NCI-H510A (cell line): ENCODE data around the gene CHAF1A.

ENCODE experiments used
- DNase-seq: peaks from one replicate; lab custom pipeline; 2025; lab: John Stamatoyannopoulos, UW

CHAF1A gene

DNA sequence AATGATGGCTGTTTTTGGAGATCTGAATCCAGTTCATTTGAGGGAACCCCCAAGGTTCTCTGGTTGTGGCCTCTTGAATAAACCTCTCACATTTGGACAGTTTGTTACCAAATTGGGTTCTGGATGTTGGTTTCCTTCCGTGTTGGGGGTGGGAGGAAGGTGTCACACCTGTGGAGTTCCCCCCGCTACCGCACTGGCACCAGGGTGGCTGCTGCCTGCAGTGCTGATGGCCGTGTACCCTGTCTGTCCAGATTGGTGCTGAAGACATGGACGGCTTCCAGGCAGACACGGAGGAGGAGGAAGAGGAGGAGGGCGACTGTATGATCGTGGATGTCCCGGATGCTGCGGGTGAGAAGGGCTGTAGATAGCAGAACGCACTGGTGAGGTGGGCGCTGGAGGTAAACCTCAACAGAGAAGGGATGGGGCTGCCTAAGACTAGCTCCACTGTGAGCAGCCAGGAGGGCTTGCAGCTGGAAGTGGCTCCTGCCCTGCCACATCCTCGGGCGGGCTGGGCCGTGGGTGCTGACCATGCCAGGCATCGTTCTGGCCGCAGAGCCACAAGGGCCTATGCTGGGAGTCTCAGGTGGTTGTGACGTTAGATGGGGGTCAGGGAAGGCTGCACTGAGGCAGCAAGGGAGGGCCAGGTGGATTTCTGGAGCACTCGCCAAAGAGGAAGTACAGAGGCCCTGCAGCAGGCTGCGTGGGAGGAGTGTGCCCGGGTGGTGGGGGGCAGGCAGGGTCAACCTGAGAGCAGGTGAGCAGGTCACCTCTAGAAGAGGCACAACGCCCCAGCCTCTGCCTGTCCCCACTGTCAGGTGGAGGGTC is 39.8 kb downstream of the CHAF1A start:
- no peak for DNase-seq

DNA sequence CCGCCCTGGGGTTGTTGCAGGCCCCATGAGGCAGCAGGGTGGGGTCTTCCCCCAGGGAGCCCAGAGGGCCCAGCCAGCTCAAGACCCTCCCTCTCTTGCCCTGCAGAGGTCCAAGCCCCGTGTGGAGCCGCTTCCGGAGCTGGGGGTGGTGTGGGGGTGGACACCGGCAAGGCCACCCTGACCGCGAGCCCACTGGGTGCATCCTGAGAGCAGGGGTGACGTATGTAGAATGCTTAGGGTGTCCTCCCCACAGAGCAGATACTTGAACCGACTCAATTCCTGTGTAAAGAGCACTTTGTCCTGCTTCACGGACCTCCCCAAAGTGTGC is 40.3 kb downstream of the CHAF1A start:
- no peak for DNase-seq

DNA sequence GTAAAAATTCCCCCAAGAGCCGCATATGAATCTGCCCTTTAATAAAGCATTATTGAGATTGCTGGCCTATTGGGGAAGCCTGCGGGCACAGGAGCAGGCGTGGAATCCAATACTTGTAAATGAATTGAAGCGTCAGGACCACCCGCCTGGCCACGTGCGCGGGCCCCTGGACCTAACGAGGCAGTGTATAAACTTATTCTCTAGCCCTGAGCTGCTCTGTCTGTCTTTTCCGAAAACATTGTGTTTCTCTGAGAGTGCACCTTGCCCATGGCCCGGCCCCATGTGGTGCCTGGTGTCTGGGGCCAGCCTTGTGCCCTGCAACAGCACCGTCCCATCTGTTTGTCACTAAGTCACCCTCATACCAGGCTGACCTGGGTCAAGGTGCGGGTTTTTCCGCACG is 40.7 kb downstream of the CHAF1A start:
- no peak for DNase-seq

DNA sequence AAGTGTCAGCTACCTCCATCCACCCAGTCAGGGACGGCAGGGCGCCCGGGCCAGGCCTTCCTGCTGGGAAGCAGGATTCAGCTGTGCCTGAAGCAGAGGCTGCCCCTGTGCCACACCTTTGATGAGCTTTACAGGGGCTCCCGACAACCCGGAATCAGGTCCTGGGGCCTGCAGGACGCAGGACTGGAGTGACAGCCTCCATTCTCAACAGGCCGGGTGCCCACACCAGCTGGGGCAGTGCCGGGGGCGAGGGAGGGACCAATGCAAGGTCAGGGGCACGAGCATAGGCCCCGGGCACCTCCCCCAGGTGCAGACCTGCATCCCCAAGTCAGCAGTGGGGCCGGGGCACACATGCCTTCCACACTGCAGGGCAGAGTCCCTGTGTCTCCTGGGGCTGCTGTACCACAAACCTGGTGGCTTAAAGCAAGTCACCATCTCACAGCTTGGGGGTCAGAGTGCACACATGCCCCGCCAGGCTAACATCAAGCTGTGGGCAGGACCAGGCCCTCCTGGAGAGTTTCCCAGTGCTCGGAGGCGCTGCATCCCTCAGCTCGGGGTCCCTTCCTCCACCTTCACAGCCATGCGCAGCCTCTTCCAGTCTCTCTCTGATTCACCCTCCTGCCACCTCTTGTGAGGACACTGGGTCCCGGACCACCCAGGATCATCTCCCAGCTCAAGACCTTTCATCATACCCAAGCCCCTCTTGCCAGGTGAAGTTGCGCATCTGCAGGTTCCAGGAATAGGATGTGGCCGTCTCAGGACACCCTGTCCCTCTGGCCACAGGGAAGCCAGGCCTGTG is 41.7 kb downstream of the CHAF1A start:
- DNase-seq: no peak

DNA sequence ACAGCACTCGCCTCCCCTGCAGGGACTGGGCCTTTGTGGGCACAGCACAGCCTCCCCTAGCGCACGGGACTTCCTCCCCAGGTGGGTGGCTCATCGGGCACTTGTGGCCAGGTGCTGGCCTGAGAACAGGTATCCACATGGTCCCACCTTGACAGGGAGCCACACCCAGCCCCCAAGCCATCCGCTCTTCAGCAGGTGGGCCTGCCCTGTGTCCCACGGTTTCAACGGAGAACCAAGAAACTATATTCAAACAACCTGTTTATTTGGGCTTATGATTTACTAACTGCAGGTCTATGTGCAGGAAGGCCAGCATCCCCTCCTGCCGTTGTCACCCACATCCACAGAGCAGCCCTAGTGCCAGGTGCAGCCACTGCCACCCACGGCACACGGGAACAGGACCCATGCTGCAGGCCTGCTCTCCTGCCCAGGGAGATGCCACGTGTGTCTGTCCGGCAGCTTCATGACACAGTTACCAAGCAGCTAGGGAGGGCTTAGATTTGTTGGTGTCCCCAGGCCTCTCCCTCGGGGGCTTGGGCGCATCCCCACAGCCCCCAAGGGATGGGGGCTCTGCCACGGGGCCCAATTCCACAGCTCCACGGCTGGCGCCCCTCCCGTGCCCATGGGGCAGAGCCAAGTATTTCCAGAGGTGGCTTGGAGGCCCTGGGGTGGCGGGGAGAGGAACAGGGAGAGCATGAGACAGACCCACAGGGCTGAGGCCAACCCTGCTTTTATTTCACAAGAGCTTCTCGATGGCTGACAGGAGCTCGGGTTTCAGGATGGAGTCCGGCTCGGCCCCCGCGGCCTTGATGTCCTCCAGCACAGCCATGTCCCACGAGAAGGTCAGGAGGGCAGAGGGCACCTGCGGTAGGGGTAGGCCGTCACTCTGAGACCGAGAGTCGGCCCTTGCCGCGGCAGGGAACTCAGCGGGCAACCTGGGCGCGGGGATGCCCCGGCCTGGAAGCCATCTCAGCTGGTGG is 42.6 kb downstream of the CHAF1A start:
- no peak for DNase-seq

DNA sequence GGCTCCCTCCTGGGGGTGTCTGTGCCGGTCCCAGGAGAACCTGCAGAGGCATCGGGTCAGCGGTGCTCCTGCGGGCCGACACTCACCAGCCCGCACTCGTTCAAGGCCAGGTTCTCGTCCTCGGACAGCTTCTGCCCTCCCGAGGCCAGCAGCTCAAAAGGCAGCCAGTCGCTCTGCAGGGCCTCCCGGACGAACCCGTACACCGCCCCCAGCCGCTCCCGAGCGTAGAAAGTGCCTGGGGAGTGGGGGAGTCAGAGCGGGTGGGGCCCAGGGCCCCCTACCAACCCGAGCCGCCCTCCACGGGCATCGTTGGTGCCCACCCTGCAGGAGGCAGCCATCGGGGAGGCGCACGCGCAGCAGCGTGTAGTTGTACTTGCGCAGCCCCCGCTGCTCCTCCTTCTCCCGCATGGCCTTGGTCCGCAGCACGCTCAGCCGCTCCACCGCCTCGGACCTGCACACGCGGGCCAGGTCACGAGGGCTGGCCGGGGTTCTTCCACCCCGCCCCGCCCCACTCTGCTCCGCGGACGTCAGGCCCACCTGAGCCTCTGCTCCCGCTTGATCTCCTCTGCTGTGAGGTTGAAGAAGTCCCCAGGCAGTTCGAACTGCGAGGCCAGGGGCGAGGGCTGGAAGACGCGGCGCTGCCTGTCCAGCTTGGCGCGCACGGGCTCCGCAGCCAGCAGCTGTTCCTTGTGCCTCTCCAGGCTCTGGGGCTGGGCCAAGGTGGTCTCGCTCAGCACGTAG is 43.7 kb downstream of the CHAF1A start:
- no peak for DNase-seq

DNA sequence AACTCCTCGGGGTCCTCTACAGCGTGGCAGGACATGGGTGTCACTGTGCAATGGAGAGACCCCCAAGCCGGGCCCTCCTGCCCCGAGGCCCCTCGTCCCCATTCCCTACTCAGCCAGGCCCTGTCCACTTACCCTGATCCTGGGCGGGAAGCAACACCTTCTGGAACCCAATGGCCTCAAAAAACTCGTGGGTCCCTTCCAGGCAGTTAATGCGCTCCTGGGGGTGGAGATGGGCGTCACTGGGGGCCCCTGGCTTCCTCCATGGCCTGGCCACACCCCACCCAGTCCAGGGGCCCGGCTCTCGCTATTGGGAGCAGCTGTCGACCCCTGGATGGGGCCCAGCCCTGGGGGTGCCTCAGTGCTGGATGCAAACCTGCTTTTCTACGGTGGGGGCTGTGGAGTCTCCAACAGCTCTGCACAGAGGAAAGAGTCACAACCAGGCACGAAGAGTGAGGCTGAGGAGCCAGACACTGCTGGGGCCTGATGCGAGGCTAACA is 44.3 kb downstream of the CHAF1A start:
- DNase-seq: no peak

DNA sequence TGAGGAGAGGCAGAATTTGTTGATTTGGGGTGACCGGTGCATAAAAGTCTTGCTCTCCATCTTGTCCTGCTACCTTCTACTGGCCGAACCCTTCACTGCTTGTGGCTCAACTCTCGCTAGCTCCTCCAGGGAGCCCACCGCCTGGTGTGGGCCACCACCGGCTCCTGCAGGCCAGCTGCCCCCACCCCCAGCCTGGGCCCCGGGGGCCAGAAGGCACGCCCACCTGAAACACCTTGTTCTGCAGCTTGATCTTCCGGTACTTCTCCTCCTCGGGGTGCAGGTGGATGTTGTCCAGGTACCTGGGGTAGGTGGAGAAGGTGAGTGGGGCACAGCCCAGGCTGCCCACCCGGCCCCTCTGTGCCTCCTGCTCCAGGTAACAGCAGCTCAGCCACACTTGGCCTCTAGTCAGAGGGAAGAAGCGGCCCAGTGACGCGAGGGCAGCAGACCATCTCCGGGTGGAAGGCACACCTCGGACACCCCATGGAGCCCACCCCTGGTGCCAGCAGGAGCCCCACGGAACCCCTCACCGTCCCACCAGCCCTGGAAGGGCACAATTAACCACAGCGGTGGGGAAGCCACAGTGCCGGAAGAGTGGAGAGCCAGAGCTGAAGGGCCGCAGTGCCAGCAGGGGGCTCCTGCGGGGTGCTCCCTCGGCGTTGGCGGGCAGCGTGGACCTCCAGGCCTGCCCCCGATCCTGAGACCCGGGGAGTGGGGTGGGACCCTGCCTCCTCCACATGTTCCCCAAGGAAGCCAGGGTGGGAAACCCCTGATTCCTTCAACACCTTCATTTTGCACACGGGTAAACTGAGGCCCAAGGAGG is 45.1 kb downstream of the CHAF1A start:
- DNase-seq: no peak

DNA sequence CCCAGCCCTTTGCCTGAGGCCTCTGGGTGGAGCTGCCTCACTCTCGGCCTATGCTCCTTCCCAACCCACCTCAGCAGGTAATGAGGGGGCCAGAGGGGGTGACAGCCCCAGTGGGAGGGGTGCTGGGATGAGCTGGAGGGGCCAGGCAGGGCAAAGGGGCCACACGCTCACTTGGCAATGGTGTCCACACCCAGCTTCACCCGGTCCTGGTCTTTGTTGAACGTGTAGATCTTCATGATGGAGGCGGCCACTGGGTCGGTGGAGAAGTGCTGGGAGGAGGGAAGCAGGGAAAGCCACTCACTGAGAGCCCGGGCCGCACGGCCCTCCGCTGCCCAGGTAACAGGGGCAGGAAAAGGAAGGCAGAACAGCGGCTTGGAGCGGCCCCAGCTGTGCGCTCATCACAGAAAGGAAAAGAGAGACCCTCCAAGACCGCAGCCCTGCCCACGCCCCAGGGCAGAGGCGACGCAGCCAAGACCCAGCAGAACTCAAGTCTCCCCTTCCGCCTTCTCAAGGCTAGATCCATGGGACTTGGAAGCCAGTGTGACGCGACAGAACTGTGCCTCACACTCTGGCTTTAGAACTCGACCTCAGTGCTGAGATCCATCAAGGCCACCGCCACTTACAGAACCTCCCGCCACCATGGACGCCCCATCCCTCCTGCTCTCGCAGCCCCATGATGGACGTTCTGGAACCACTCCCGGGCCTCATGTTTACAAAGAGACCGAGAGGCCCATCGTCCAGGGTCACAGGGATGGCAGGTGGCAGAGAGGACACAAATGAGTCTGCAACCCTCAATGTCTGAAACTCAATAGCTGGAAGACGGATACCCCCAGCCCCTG is 45.9 kb downstream of the CHAF1A start:
- no peak for DNase-seq

DNA sequence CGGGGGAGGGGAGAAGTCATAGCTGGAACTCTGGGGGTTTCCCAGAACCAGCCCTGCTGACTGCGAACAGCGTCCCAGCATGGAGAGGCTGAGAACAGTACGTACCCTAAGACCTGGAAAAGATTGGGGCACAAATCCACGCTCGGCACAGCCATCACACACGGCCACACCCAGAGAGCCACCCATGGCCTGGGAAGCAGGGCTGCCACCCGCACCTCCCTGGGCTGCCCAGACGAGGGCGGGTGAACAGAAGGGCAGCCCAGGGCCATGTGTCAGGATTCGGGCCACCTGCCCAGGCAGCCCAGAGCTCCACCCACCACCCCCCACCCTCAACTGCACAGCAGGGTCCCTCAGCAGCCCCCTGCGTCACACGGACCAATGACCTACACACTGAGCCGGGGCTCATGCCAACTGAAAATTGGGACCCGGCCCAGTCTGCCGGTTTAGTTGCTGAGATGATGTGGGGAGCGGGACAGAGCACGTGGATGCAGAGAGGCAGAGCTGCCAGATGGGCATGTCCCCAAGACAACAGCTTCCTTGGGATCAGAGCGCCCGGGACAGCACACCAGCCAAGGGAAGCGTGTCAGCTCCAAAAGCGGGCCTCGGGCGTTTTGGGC is 46.7 kb downstream of the CHAF1A start:
- no peak for DNase-seq

DNA sequence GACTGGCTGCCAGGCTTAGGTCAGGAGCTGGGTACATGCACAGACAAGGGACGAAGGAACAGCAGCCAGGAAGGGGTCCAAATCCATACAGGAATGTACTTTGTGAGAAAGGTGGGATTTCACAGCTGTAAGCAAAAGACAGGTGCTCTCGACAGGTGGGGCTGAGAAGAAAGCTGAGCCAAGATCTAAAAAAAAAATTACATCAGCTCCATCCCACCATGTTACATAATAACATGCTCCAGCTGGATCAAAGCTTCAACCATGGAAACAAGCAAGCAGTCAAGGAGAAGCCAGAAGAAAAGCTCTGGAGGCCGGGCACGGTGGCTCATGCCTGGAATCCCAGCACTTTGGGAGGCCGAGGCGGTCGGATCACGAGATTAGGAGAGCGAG is 47.2 kb downstream of the CHAF1A start:
- no peak for DNase-seq

DNA sequence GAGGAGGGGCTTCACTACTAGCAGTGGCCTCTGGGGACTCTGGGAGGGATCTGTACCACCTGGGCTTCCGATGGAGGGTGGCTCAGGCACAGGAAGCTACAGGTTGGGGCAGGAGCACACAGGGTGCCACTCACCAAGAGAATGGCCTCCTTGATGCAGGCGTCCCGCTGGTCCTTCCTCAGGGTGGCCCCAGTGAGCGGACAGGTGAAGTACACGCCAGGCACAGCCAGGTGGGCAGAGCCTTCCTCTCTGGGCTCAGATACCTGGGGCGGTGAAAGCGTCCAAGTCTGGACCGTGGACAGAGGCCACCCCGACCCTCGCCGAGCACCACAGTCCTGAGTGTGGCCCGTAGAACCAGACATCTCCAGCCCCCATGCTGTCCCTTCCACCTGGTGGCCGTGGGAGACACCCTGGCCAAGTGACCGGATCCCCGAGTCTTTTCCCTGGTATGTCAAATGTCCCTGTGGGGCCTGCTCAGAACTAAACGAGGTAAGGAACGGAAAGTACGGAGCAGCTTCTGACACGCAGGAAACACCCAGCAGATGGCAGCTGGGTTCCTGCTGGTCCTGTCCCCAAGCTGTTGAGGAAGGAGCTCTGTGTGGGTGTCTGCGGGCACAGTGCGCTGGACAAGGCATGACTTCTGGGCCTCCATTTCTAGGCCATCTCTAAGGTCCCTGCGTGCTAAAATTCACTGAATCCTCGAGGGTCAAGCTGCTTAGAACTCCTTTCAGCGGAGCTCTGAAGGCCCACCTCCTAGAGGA is 50.0 kb downstream of the CHAF1A start:
- DNase-seq: no peak

DNA sequence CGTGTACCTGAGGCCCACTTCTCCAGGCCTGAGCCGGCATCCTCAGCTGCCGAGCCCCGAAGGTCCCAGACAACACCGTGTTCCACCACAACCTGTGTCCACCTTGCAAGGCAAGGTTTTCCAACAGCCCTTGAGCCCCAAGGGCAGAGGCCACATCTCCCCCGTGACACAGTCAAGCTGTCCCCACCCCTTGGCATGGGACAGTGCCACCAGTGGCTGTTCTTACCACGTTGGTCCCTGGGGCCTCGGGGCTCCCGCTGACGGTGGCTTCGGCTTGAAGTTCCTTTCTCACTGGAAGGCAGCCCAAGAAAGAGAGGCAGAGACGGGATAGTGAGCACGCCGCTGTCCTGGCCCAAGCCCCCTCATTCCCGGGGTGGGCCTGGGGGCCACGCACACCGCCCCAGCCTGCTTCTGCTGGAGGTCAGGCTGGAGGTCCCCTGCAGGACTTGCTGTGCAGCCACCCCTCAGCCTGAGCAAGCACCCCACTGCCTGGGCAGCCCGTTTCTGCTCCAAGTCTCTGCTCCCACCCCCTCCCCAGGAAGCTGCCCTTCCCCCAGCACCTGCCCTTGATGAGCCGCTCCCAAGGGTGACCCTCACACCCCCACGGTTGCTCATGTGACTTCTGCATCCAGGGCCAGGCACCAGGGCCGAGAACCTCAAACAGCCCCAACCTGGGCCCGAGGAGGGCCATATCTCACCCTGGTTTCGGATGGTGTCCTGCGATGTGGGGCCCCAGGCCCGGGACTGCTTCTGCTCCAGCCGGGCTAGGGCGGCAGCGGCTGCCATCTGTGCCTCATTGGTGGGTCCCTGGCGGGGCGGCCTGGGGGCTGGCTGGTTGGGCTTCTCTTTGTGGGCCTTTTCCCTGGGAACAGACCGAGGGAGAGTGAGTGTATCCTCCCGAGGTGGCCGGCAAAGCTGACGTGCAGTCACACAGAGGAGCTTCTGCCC is 51.1 kb downstream of the CHAF1A start:
- no peak for DNase-seq

DNA sequence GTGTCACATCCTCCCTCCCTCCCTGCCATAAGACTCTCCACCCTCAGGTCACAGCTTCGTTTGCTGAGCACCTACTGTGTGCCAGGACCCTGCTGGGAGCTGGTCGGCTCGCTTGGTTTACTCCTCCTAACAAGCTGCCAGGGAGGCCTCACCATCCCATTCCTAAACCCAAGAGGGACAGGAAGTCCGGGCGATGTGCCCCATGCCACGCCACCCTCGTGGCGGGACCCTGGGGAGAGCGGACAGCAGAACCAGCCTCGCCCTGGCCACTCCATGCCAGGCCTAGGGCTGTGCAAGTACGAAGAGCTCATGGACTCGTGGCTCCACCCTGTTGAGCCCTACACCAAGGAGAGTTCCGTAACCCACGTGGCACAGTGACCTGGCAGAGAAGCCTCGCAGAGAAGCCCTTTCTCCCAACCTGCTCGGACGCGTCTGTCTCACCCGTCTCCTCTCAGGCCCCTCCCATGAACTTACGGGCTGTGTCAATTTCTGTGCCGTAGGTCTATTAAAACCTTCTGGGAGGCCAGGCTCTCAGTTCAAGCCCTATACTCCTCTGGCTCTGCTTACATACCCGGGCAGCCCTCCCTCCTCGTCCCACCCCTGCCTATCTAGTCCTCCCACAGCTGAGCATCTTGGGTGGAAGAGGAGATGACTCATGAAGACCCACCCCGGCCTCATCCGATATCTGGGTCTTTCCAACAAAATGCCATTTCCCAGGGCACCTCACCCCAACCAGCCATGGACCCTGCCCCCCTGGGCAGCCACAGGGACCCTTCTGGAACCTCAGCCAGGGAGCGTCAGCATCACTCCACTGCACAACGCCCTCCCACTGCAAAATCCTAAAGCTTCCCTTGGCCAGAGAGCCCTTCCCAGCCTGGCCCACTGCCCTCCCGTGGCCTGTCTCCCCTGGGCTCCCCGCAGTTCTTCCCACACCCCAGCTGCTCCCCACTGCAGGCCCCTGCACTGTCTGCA is 52.6 kb downstream of the CHAF1A start:
- DNase-seq: no peak

DNA sequence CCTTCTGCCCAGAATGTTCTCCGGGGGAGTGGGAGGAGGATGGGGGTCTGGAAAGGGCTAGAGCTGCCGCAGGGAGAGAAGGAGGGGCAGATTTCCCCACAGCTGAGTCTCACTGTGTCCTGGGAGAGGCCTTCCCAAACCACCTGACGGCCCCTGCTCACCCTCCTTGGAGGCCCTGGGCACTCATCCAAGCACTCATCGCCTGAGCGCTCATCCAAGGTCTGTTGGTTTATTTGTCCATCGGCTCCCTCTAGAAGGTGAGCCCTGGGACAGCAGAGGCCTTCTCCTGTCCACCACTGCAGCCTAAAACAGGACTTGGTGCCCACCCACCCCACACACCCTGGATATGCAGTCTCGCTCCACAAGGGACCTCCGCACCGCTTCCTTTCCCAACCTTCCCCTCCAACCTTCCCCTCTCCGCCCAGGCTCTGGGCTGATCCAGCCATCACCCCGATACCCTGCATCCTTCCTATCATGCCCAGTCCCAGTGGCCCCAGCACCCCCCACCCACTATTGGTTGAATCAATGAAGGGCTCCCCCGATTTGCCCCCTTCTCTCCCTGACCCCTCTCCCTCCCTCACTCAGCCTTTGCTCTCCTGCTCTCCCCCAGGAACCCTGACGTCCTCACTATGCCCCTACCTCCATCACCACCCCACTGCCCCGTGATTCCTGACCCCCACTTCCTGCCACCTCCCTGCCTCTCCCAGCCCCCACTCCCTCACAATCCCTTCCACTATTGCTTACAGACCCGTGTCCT is 53.5 kb downstream of the CHAF1A start:
- DNase-seq: peak; percentile 39
